OCI-LY1 (cell line): ENCODE measurements around the gene EPB41.
"Not testable (repeated sequence)": the region's sequence is repeated elsewhere in the genome, so short reads cannot be mapped to it uniquely, and the experiment has no call there.

Experiments
- H2AFZ ChIP-seq: fragments of 200-600 bp; sonication (generic), shearing (Covaris generic); 2 replicates; pipeline ENCODE4 v1.6.0; 2014; ENCODE audit warnings: antibody characterized with exemption, mild to moderate bottlenecking, low read length
- H3F3A ChIP-seq: fragments of 200-600 bp; sonication (generic), shearing (Covaris generic); 2 replicates; pipeline ENCODE4 v1.6.0; 2014; ENCODE audit warnings: mild to moderate bottlenecking, antibody characterized with exemption, low read length, moderate library complexity; ENCODE audit not compliant: insufficient read depth
- H3K27ac ChIP-seq: fragments of 200-600 bp; sonication (generic); 2 replicates; pipeline ENCODE4 v1.5.1; 2014; ENCODE audit warnings: low read length, mixed run types, mild to moderate bottlenecking, low read depth; ENCODE audit not compliant: poor library complexity, severe bottlenecking
- H3K27me3 ChIP-seq: fragments of 200-600 bp; sonication (generic); 2 replicates; pipeline ENCODE4 v1.6.0; 2014; ENCODE audit warnings: antibody characterized with exemption, mild to moderate bottlenecking, low read length, moderate library complexity; ENCODE audit not compliant: insufficient read depth
- H3K36me3 ChIP-seq: fragments of 200-600 bp; sonication (generic); 2 replicates; pipeline ENCODE4 v1.6.1; 2014; ENCODE audit warnings: mild to moderate bottlenecking, antibody characterized with exemption, low read length, moderate library complexity, mixed read lengths; ENCODE audit not compliant: insufficient read depth
- H3K4me1 ChIP-seq: fragments of 200-600 bp; sonication (generic); 2 replicates; pipeline ENCODE4 v1.5.1; 2014; ENCODE audit warnings: mild to moderate bottlenecking, low read length, moderate library complexity; ENCODE audit not compliant: insufficient read depth, severe bottlenecking
- H3K4me2 ChIP-seq: fragments of 200-600 bp; sonication (generic), shearing (Covaris generic); 2 replicates; pipeline ENCODE4 v1.6.1; 2014; ENCODE audit warnings: low read length
- H3K4me3 ChIP-seq: fragments of 200-600 bp; sonication (generic); 2 replicates; pipeline ENCODE4 v1.5.1; 2014; ENCODE audit warnings: low read length, low read depth, mild to moderate bottlenecking, mixed read lengths; ENCODE audit not compliant: poor library complexity, severe bottlenecking
- H3K79me2 ChIP-seq: fragments of 200-600 bp; shearing (Covaris generic); 2 replicates; pipeline ENCODE4 v1.6.1; 2016; ENCODE audit warnings: mixed run types, low read length, mixed read lengths; ENCODE audit not compliant: insufficient read depth
- H3K9ac ChIP-seq: fragments of 200-600 bp; sonication (generic), shearing (Covaris generic); 2 replicates; pipeline ENCODE4 v1.6.1; 2014; ENCODE audit warnings: mild to moderate bottlenecking, low read length, mixed read lengths
- H3K9me2 ChIP-seq: fragments of 200-600 bp; sonication (generic), shearing (Covaris generic); 2 replicates; pipeline ENCODE4 v1.6.1; 2014; ENCODE audit warnings: low read depth, mild to moderate bottlenecking, low read length, mixed read lengths
- H3K9me3 ChIP-seq: fragments of 200-600 bp; shearing (Covaris generic); 2 replicates; pipeline ENCODE4 v1.6.1; 2014; ENCODE audit warnings: low read length, mixed read lengths
- H4K20me1 ChIP-seq: fragments of 200-600 bp; sonication (generic), shearing (Covaris generic); 2 replicates; pipeline ENCODE4 v1.6.0; 2016; ENCODE audit warnings: mild to moderate bottlenecking, low read length; ENCODE audit not compliant: insufficient read depth
- EZH2 ChIP-seq: fragments of 200-600 bp; sonication (generic), shearing (Covaris generic); IDR thresholded peaks from 2 replicates; pipeline ENCODE4 v1.8.0; 2017; ENCODE audit warnings: borderline replicate concordance, mixed run types, mild to moderate bottlenecking, antibody characterized with exemption, low read length, moderate library complexity, mixed read lengths
- TF ChIP-seq, protein P1 (sequence below): fragments of 200-600 bp; sonication (generic), shearing (Covaris generic); IDR thresholded peaks from 2 replicates; pipeline ENCODE4 v1.5.1; 2017; ENCODE audit warnings: mild to moderate bottlenecking, antibody characterized with exemption, low read length, moderate library complexity, mixed read lengths

The EPB41 gene

DNA sequence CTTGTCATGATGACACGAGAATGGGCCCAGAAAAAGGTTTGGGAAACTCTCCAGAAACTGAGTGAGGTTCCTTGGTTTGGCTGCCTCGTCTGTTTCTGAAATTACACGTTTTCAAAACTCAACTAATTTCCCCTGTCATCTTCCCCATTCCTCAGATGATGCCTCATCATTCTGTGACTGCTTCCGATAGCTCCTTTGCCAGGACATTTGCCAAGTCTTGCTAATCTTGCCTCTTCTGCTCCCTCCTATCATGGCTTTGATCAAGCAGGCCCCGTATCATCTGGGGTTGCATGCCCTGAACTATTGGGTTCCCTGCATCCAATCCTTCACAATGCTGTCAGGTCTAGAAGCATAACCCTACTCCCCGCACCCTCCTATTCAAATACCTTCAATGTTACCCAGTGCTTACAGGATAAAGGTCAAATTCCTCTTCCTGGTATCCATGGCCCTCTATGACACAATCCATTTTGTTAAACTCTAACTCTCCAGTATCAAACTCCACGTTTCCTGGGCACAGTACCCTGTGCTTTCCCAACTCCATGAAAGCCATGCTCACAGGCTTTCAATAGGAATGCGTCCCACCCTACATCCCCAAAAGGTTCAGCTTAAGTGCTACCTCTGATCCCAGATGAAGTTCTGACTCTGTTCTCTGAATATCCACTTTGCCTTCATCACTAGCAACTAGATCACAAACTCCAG, 231.5 kb downstream of the EPB41 start:
- H3K36me3 ChIP-seq: peaks cover 62% of the 10 kb centered on the region
- no peaks in the 10 kb centered on the region for H3K4me1 ChIP-seq
- H3K4me2 ChIP-seq: no peak overlapping the region
- H3K9me3 ChIP-seq: no peaks in the 10 kb centered on the region
- no peaks in the 10 kb centered on the region; the same call in 1 of the 2 replicates for H3F3A ChIP-seq
- no peaks in the 10 kb centered on the region for H3K79me2 ChIP-seq
- H4K20me1 ChIP-seq: no peaks in the 10 kb centered on the region
- TF ChIP-seq EZH2: no peak
- TF ChIP-seq, protein P1, sequence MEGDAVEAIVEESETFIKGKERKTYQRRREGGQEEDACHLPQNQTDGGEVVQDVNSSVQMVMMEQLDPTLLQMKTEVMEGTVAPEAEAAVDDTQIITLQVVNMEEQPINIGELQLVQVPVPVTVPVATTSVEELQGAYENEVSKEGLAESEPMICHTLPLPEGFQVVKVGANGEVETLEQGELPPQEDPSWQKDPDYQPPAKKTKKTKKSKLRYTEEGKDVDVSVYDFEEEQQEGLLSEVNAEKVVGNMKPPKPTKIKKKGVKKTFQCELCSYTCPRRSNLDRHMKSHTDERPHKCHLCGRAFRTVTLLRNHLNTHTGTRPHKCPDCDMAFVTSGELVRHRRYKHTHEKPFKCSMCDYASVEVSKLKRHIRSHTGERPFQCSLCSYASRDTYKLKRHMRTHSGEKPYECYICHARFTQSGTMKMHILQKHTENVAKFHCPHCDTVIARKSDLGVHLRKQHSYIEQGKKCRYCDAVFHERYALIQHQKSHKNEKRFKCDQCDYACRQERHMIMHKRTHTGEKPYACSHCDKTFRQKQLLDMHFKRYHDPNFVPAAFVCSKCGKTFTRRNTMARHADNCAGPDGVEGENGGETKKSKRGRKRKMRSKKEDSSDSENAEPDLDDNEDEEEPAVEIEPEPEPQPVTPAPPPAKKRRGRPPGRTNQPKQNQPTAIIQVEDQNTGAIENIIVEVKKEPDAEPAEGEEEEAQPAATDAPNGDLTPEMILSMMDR: no peak
- H3K9ac ChIP-seq: no peak overlapping the region
- no peak overlapping the region for H3K27ac ChIP-seq
- no peaks in the 10 kb centered on the region for H3K27me3 ChIP-seq
- no peak overlapping the region for H3K4me3 ChIP-seq
- no peak overlapping the region for H2AFZ ChIP-seq
- no peaks in the 10 kb centered on the region for H3K9me2 ChIP-seq

DNA sequence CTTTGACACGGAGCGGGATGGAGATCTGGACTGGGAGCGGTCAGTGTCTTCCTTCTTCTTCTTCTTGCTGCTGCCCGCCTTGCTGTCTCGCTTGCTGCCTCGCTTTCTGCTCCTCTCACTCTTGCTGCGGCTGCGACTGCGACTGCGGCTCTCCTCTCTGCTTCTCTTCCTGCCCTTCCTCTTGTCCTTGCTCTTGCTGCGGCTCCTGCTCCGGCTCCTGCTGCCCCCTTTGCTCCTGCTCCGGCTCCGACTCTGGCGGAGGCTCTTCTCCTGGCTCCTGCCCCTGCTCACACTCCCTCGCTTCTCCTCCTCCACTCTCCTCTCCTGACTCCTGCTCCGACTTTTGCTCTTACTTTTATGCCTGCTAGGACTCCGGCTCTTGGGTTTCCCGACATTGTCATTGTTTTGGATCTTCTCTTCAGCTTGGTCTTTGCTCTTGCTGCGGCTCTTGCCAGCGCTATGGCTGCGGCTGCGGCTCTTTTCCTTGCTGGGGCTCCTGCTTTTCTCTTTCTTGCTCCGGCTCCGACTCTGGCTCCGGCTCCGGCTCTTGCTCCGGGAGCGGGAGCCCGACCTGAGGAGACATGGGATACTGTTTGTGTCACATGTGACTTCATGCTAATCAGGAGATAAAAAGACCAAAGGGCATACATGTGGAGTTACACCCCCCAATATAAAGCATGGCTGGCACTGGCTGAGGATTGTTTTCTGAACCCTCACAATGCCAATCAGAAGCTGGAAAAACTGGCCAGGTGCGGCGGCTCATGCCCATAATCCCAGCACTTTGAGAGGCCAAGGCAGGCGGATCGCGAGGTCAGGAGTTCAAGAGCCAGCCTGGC, 234.5 kb downstream of the EPB41 start:
- Histone ChIP-seq H3K4me2 (no peak overlapping the region), H3K27ac (no peak overlapping the region), H2AFZ (no peak overlapping the region), H3K27me3 (no peaks in the 10 kb centered on the region), H4K20me1 (no peaks in the 10 kb centered on the region), H3K9me2 (no peaks in the 10 kb centered on the region), H3K36me3 (peaks cover 92% of the 10 kb centered on the region), H3K4me1 (no peaks in the 10 kb centered on the region), H3K9me3 (no peaks in the 10 kb centered on the region), H3F3A (no peaks in the 10 kb centered on the region), H3K9ac (no peak overlapping the region), H3K4me3 (no peak overlapping the region), H3K79me2 (no peaks in the 10 kb centered on the region)
- TF ChIP-seq EZH2: no peak
- TF ChIP-seq, protein P1: no peak

DNA sequence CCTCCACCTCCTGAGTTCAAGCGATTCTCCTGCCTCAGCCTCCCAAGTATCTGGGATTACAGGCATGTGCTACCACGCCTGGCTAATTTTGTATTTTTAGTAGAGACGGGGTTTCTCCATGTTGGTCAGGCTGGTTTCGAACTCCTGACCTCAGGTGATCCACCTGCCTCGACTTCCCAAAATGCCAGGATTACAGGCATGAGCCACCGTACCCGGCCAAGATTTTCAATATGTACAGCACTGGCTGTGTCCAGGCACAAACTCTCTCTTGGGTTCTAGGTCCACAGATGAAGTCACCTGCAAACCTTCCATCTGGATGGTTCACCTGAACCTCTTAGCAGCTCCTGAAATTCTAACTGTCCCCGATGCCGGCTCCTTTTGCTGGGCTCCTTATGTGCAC, 236.0 kb downstream of the EPB41 start:
- not testable (repeated sequence) for H3K4me1 ChIP-seq, H3K79me2 ChIP-seq, H3K9ac ChIP-seq, H3K4me2 ChIP-seq, H3K4me3 ChIP-seq, H3F3A ChIP-seq, H4K20me1 ChIP-seq, H3K9me2 ChIP-seq, H3K27me3 ChIP-seq, H3K9me3 ChIP-seq, H2AFZ ChIP-seq, H3K27ac ChIP-seq
- peaks cover 98% of the 10 kb centered on the region for H3K36me3 ChIP-seq
